Non-pigmented ciliary epithelial cell (primary cell): Measurements from ENCODE around the gene NOTCH4.

Source experiments
- DNase-seq: peaks from one replicate; pipeline ENCODE4 v3.0.0-alpha.2; 2010; ENCODE audit warnings: low read depth

Gene NOTCH4

GRCh38 chr6:32181148-32181702, 42.6 kb downstream of the NOTCH4 start:
- DNase-seq: no peak

DNA sequence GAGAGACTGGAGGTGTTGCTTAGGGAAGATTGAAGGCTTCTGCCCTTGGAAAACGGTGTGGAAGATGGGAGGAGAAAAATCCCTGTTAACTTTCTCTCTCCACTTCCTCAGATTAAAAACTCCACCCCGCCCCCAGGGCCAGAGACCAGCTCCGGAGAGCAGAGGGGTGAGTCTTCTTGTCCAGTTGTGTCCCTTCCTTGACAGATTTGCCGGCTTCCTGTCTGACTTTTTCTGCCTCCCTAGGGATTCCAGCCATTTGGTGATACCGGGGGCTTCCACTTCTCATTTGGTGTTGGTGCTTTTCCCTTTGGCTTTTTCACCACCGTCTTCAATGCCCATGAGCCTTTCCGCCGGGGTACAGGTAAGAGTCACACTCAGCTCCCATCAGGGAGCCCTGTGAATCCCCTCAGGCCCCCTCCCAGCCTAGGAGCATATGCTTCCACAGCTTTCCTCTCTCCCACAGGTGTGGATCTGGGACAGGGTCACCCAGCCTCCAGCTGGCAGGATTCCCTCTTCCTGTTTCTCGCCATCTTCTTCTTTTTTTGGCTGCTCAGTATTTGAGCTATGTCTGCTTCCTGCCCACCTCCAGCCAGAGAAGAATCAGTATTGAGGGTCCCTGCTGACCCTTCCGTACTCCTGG, 44.0 kb downstream of the NOTCH4 start:
- no peak for DNase-seq

DNA sequence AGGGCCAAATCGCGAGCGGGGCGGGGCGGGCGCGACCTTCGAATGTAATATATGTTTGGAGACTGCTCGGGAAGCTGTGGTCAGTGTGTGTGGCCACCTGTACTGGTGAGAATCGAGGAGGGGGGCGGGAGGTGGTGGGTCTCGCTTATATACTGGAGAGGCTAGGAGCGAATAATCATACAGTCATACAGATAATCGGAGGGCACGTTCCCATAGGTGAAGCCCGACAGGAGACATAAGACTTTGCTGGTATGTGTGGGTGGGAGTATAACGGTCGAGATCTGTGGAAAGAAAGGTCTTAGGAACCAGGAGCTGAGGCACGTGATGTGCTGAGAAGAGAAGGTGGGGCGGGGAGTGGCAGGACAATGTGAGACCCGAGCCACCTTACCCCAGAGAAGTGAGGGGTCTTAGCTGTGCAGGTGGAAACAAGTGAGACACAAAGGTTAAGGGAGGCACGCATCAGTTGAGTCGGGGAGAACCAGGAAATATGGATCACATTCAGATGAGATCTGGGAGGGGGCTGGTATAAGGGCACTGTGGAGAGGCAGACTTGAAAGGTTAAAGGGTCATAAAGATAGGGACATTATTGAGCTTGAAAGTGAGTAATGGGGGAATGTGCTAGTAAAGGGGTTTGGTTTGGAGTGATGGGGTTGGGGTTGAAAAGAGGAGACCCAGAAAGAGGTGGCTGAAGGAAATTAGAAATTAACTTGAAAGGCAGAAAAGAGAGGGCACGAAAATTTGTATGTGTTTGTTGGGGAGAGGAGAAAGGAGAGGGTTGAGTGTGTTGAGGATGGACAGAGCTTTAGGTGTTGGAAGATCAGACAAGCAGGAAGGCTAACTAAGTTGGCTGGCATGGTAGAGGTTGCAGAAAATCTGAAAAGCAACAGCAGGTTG, 45.1 kb downstream of the NOTCH4 start:
- no peak for DNase-seq

GRCh38 chr6:32177788-32178546, 45.9 kb downstream of the NOTCH4 start, which contains the start of gene RNF5:
RNF5 (plus strand) TSS chr6:32178405; CDS start chr6:32178512, 107 bp downstream.
- peak; percentile 100 for DNase-seq

GRCh38 chr6:32177183-32177787, 46.6 kb downstream of the NOTCH4 start:
- no peak for DNase-seq

DNA sequence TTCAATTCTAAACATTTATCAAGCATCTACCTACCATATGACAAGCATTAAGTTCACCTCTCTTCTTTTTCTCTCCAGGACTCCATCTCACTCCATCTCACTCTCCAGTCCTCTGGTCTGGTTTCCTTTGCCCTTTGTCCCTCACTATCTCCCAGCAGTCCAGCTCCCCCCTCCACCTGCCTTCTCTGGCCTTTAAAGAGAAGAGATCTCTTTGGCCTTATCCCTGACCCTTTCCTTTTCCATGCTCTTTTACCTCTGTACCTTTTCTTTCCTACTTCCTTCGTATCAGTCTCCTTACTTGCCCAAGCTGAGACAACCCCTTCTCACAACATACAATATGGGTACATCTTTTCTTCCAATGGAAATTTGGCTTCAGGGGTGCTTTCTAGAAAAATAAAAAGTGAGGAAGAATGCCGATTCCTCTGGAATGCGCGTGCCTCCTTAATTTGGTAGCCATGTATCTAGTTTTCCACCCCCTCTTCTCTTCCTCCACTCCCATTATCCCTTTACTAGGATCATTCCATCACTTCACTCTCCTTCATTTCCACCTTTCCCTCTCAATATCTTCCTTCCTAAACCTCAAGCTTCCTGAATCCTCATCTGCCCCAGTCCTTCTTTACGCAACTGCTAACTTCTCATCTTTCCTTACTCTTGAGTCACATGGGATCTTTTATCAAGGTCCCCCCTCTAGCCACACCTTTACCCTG, 47.2 kb downstream of the NOTCH4 start:
- DNase-seq: no peak

DNA sequence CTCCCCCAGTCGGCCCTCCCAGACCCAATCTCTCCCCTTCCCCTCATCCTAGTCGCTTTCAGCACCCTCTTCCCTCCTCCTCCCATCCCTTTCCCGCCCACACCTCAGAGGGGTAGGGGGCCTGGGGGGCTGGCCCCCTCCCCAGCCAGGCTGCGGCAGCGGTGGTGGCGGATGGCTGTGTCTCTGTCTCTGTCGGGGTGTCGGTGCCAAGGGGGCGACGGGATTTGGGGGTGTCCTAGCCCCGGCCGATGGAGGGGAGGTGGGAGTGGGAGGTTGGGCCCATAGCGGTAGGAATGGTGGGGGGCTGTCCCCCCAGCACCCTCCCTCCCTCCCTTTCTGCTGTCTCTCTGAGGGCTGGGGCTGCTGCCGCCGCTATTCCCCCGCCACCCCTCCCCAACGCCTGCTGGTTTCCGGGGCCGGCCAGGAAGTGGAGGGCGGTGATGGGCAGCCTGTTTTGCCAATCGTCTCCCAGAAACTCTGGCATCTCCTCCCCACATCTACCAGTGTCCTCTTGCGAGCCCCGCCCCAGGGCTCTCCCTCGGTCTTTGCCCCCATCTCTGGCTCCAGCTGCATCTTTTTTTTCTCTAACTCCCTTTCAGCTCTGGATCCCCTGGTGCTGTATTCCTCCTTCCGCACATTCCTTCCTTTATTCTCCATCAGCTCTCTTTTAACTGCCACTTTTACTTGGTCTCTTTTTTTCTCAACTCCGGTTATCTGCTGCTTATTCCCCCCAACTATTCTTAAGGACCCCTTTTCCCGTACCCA, 48.0 kb downstream of the NOTCH4 start, which contains the start of gene AGPAT1:
AGPAT1 (minus strand) TSS at position 374 of the 765 bp plus-strand sequence. CDS start 4,588 bp downstream, outside the sequence.
- peak; percentile 91 for DNase-seq

DNA sequence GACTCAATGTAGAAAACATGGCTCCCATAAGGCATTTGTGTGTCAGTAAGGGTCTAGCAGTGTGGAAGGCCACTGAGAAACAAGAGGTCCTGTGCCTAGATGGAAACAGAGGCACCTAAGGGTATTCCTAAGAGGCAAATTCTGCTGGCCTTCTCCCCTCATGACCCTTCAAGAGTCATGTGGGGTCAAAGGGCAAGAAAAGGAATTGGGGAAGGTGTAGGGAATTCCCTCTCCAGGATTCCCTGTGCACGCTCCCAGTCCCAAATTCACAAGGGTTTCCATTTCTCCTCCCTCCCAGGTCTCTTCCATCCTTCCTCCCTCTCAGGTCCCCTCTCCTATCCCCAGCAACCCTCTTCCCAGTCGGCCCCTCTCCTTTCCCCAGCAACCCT, 48.6 kb downstream of the NOTCH4 start:
- DNase-seq: no peak

DNA sequence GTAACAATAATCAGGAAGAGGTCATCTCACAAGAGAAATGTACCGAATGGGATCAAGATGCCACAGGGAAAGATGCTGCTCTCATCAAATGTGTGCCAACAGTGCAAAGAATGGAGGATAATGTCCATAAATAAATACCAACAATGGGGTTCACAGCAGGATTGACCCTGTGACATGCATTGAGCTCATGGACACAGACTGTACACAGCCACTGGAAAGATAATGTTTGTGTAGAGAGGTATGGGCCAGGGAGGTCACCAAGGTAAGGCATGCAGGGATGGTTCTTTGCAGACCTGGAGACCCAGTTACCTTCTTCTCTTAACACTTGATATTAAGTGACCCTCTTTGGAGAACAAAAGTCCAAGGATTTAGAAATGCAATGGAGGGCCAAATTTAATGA, 49.5 kb downstream of the NOTCH4 start:
- DNase-seq: no peak

DNA sequence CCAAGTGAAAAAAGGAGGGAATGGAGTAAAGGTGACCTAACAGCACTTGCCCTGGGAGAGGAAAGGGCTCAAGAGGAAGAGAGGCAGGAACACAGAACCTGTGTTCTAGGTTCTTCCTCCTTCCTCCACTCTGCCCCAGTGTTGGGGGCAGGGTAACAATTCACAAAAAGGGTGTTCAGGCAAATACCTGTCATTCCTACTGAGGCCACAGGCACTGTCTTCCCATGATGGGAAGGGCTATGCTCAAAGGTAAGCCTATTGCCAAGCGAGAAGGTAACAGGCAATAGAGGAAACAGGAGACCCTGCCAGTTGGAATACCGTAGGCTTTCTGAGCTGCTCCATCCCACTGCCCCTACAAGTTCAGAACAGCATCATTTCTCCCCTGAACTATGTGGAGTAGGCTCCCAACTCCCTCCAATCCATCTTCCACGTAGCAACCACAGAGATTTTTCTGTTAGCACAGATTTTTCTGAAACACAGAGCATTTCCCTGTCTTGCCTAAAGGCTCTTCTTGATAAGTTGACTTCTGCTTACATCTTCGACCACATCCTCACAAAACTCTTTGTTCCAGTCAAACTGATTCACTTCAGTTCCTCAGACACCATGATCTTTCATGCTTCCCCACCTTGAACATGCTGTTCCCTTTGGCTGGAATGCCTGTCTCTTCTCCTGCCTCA, 50.7 kb downstream of the NOTCH4 start:
- no peak for DNase-seq

DNA sequence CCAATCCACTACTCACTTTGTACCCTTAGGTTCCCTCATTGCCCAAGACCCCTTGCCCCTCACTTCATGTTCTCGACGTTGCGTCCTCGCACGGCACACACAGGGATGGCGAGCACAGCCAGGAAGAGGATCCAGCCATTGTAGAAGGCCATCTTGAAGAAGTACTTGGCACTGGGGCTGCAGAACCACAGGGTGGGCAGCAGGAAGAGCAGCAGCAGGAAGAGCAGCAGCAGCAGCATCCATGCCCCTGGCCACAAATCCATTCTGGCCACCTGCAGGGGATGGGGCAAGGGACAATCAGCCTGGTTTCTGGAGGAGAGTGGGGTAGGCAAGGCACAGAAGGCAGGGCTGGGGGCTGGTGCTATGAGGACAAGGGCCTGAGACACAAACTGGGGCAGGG, 52.6 kb downstream of the NOTCH4 start:
- no peak for DNase-seq

- DNase-seq: no peak
Measured at GRCh38 chr6:32170294-32170693, 53.6 kb downstream of the NOTCH4 start.

- DNase-seq: no peak
Measured at GRCh38 chr6:32168807-32169591, 54.9 kb downstream of the NOTCH4 start.

- DNase-seq: no peak
Measured at GRCh38 chr6:32168350-32168749, 55.5 kb downstream of the NOTCH4 start.

GRCh38 chr6:32167761-32168262, 56.1 kb downstream of the NOTCH4 start:
- no peak for DNase-seq

GRCh38 chr6:32167154-32167760, 56.6 kb downstream of the NOTCH4 start:
- DNase-seq: no peak

DNA sequence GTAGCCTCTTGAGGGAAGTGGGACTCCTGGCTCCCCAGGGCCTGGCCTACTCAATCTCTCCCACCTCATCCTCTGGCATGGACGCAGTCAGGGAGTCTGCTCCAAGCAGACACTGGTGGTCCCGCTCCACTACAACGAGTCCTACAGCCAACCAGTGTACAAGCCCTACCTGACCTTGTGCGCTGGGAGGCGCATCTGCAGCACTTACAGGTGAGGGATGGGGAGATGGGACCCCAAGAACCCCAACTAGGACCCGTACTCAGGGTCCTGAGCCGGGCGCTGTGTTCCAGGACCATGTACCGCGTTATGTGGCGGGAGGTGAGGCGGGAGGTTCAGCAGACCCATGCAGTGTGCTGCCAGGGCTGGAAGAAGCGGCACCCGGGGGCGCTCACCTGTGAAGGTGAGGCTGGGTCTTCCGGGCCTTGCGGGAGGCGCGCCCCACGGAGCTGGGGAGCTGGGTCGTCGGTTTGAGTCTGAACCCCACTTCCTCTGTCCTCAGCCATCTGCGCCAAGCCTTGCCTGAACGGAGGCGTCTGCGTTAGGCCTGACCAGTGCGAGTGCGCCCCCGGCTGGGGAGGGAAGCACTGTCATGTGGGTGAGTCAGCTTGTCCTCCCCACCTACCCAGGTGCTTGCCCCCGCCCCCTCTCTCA, 57.3 kb downstream of the NOTCH4 start:
- no peak for DNase-seq

DNA sequence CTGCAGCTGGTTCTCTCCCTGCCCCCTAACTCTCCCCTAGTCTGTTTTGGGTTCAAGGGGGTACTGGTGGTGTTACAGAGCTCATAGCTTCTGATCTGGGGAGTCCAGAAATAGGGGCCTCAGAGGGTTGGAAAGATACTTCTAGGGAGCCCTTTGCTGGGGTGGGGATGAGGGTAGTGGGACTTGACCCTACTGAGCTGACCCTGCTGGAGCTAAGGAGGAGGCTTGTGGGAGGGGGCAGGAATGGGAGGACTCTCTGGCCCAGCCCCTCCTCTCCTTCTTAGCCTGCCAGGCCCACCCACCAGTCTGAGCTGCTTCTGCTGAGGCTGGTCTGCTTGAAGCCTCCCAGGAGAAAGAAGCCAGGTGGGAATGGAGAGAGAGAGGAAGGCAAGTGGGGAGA, 59.6 kb downstream of the NOTCH4 start, which contains the start of gene EGFL8:
EGFL8 (plus strand) TSS at position 301 of the 400 bp plus-strand sequence. CDS start 1,571 bp downstream, outside the sequence.
- no peak for DNase-seq
